Astrocyte of the hippocampus (primary cell): Measurements from ENCODE around the gene SPATA16.

Source experiments
- DNase-seq: peaks from one replicate; pipeline ENCODE4 v3.0.0; 2011; ENCODE audit warnings: low read depth, low spot score

The SPATA16 gene

DNA sequence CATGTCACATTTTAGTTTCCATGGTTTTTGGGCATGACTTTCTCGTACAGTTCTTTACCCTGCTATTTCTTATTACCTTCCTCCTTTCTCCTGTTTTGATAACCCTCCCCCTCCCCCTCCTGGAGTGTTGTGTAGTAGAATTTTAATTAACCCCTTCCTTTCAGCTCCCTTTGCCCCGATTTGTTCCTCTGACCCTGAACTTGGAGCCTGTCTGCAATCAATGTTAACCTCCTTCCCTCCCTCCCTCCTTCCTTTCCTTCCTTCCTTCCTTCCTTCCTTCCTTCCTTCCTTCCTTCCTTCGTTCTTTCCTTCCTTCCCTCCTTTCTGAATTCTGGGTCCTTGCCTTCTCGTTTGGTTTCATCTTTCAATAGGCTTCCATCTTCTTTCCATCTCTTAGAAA is 300.1 kb downstream of the SPATA16 start:
- DNase-seq, result no peak

GRCh38 chr3:172840463-172840862 is 300.6 kb downstream of the SPATA16 start:
- DNase-seq, result no peak

DNA sequence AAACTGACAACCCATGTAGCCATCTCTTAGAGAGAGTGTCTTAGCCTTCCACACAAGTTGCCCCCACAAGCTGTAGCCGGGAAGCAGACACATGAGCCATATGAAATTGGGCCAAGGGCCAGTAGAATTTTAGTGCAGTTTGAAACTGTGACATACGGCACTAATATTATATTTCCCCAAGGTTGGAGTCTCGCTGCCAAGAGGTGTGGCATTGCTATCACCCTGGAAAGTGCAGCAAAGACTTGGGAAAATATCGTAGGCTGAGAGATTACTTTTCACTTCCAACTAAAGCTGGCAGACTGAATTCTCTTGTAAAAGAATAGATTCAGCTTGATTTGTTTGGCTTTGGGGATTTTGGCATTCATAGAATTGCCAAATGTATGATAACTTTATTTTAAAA is 301.4 kb downstream of the SPATA16 start:
- DNase-seq, result no peak
